Stimulated activated effector memory CD8-positive, alpha-beta T cell treated with anti-CD3 and anti-CD28 coated beads, Interleukin-12 subunit alpha, Interleukin-12 subunit beta, amount 100 ng/mL, for 72 hours (primary cell): ENCODE measurements around the gene COL27A1.
A peak's percentile ranks its signal among the peaks of the same experiment; 100 is the strongest.

Experiments used
- ATAC-seq: fragments of 150-1000 bp; cut with Tn5 transposase; 2 replicates; pipeline ENCODE4 v1.10.0; 2021
- DNase-seq, 2 donors: peaks; one replicate each; pipeline ENCODE4 v3.0.0; 2021 to 2022; ENCODE audit warnings: low spot score in 2 of 2
- H3K27ac Mint-ChIP-seq: one replicate; pipeline ENCODE4 v1.8.0; 2022; ENCODE audit warnings: mild to moderate bottlenecking, mixed read lengths
- H3K36me3 Mint-ChIP-seq: one replicate; pipeline ENCODE4 v1.8.0; 2022; ENCODE audit warnings: mild to moderate bottlenecking, mixed read lengths
- H3K4me1 Mint-ChIP-seq: one replicate; pipeline ENCODE4 v1.8.0; 2022; ENCODE audit warnings: mixed read lengths
- H3K4me3 Mint-ChIP-seq: one replicate; pipeline ENCODE4 v1.8.0; 2022; ENCODE audit warnings: mild to moderate bottlenecking, mixed read lengths
- H3K9me3 Mint-ChIP-seq: one replicate; pipeline ENCODE4 v1.8.0; 2022; ENCODE audit warnings: mixed read lengths

The COL27A1 gene

GRCh38 chr9:114227288-114228015 lies 72.1 kb downstream of the COL27A1 start:
- DNase-seq: no peak
- H3K36me3 Mint-ChIP-seq: no peaks in the 10 kb centered on the region

GRCh38 chr9:114228016-114228808 lies 72.9 kb downstream of the COL27A1 start:
- DNase-seq (no peak), ATAC-seq (no peak)
- Mint-ChIP-seq H3K4me3 (no peak overlapping the region), H3K36me3 (no peaks in the 10 kb centered on the region), H3K27ac (no peak overlapping the region), H3K4me1 (no peaks in the 10 kb centered on the region), H3K9me3 (no peaks in the 10 kb centered on the region)

More at GRCh38 chr9:114227288-114228015, 72.1 kb downstream of the COL27A1 start:
- Mint-ChIP-seq H3K4me3 (no peak overlapping the region), H3K4me1 (no peaks in the 10 kb centered on the region), H3K9me3 (no peaks in the 10 kb centered on the region), H3K27ac (no peak overlapping the region)
- ATAC-seq: no peak

- DNase-seq (no peak), ATAC-seq (no peak)
- Mint-ChIP-seq H3K27ac (no peak overlapping the region), H3K36me3 (no peaks in the 10 kb centered on the region), H3K9me3 (no peaks in the 10 kb centered on the region), H3K4me3 (no peak overlapping the region), H3K4me1 (no peaks in the 10 kb centered on the region)
Measured at GRCh38 chr9:114229295-114229694, 74.0 kb downstream of the COL27A1 start.

DNA sequence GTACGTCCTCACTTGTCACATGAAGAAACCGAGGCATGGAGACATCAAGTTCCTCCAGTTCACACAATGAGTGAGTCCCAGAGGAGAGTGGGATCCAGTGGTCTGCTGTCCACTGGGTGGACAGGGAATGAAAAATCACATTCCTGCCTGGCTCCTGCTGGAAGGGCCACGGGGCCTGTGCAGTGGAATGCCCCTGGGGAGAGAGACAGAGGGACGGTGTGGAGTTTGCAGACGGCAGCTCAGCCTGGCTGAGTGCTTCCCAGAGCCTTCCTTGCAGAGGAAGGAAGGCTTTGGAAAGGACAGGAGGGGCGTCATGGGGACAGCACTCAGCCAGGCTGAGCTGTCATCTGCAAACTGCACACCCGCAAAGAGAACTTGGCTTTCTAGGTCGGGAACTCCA lies 74.7 kb downstream of the COL27A1 start:
- Mint-ChIP-seq H3K9me3 (no peaks in the 10 kb centered on the region), H3K4me1 (no peaks in the 10 kb centered on the region), H3K4me3 (no peak overlapping the region), H3K36me3 (no peaks in the 10 kb centered on the region), H3K27ac (no peak overlapping the region)
- DNase-seq: no peak
- ATAC-seq: no peak

DNA sequence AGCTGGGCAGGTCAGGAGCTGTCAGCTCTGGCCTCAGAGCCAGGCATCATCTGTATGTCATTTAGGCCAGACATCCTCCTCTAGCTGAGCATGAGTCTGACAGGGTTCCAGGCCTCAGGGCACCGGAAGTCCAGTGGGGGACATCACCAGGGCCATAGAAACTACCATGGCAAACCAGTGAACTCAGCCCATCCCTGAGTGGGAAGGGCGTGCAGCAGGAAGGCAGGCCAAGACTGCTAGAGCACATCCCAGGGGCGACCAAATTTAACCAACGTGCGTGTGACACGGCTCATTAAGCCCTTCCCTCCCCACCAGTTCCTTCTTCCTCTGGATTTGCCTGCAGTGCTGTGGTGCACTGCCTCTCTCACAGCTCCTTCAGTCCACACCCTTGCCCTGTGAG lies 75.9 kb downstream of the COL27A1 start:
- H3K36me3 Mint-ChIP-seq: no peaks in the 10 kb centered on the region
- ATAC-seq (no peak), DNase-seq (no peak)
- H3K4me1 Mint-ChIP-seq: no peaks in the 10 kb centered on the region
- no peak overlapping the region for H3K4me3 Mint-ChIP-seq
- no peaks in the 10 kb centered on the region for H3K9me3 Mint-ChIP-seq
- H3K27ac Mint-ChIP-seq: no peak overlapping the region

GRCh38 chr9:114231719-114232449 lies 76.5 kb downstream of the COL27A1 start:
- Mint-ChIP-seq H3K4me1 (no peaks in the 10 kb centered on the region), H3K27ac (no peak overlapping the region), H3K36me3 (no peaks in the 10 kb centered on the region), H3K9me3 (no peaks in the 10 kb centered on the region), H3K4me3 (no peak overlapping the region)
- no peak for DNase-seq
- no peak for ATAC-seq

DNA sequence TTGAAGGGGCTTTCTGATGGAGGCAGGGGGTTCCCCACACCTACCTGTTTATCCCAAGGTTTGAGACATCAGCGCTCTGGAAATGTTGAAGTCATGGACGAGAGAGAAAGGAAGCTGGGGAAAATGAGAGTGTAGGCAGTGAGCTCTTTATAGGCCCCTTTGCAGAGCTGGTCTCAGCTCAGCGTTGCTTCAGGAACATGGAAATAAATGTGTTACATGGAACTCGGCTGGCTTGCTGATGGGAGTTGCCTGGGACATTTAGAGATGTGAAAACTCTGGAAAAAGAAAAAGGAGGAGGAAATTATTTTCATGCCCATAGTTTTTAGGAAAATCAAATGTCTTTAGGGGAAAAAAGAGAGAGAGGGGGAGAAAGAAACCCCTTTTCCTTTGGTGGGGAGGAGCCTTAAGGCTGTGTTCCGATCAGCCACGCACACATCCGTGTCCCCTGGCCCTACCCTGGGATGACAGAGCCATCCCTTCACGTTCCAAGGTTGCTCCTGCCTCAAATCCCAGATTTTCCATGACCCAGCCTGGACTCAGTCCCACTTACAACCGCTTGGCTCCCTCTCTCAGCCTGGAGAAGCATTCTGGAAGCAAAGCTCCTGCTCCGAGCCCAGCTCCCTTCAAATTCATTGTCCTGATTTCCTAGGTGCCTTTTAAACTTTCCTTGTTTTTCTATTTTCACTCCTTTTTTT lies 78.3 kb downstream of the COL27A1 start:
- DNase-seq (no peak), ATAC-seq (no peak)
- H3K4me3 Mint-ChIP-seq: no peak overlapping the region
- H3K9me3 Mint-ChIP-seq: no peaks in the 10 kb centered on the region
- no peaks in the 10 kb centered on the region for H3K4me1 Mint-ChIP-seq
- no peak overlapping the region for H3K27ac Mint-ChIP-seq
- no peaks in the 10 kb centered on the region for H3K36me3 Mint-ChIP-seq

- Mint-ChIP-seq H3K4me3 (no peak overlapping the region), H3K36me3 (no peaks in the 10 kb centered on the region), H3K9me3 (no peaks in the 10 kb centered on the region), H3K4me1 (no peaks in the 10 kb centered on the region), H3K27ac (no peak overlapping the region)
- DNase-seq (no peak), ATAC-seq (peak; percentile 54)
Measured at GRCh38 chr9:114235033-114235661, 79.8 kb downstream of the COL27A1 start.

DNA sequence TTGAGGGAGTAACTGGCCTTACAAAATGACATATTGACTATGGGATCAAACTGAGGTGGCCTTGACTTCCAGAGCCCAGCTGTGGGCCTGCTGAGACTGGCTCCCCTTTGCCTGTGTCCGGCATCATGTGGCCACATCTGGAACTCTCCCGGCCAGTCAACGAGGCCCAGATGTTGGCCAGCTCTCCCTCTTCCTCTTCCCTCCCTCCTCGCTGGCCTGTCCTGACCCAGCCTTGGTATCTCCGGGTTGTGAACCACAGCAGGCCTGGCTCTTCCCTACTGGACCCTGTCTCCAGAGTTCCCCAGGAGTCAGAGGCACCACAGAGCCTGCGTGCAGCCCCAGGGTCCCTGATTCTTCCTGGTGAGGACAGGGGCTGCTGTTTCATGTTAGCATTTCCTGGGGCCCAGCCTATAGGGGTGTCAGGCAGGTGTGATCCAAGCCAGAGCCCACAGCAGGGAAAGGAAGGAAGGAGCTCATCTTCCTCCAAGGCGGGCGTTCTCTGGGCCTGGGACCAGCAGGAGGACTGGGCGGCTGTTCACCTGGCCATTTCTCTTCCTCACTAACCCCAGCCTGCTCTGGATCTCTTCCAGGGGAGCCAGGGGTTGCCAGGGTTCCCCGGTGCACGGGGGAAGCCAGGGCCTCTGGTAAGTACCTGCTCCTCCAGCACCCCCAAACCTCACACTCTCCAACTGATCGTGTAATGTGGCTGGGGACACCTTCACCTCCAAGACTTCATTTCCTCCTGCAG lies 81.2 kb downstream of the COL27A1 start:
- Mint-ChIP-seq H3K36me3 (no peaks in the 10 kb centered on the region), H3K4me1 (no peaks in the 10 kb centered on the region), H3K9me3 (no peaks in the 10 kb centered on the region), H3K27ac (no peak overlapping the region), H3K4me3 (no peak overlapping the region)
- no peak for DNase-seq
- ATAC-seq: no peak

- no peak overlapping the region for H3K4me3 Mint-ChIP-seq
- no peak for ATAC-seq
- no peaks in the 10 kb centered on the region for H3K9me3 Mint-ChIP-seq
- H3K4me1 Mint-ChIP-seq: no peaks in the 10 kb centered on the region
- no peak overlapping the region for H3K27ac Mint-ChIP-seq
- no peaks in the 10 kb centered on the region for H3K36me3 Mint-ChIP-seq
- no peak for DNase-seq
Measured at GRCh38 chr9:114237247-114237646, 81.9 kb downstream of the COL27A1 start.

DNA sequence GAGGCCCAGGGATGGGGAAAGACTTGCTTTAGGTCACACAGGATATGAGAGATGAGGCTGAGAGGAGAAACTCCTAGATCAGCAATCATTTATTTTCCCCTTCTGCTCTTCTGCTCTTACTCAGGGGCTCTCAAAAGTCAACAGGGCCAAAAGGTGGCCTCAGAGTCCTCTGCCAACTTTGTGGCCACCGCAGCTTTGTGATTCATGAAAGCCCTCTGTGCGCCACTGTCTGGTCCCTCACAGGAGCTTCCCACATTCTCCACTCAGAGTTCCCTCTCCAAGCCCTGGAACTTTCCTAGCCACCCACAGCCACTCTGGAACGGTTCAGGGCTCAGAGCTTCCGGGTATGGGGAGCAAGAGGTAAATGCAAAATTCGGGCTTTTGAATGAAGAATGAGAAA lies 82.4 kb downstream of the COL27A1 start:
- Mint-ChIP-seq H3K27ac (no peak overlapping the region), H3K9me3 (no peaks in the 10 kb centered on the region), H3K4me3 (no peak overlapping the region), H3K4me1 (no peaks in the 10 kb centered on the region), H3K36me3 (no peaks in the 10 kb centered on the region)
- ATAC-seq (no peak), DNase-seq (no peak)

GRCh38 chr9:114238472-114238871 lies 83.1 kb downstream of the COL27A1 start:
- Mint-ChIP-seq H3K4me3 (no peak overlapping the region), H3K4me1 (no peaks in the 10 kb centered on the region), H3K36me3 (no peaks in the 10 kb centered on the region), H3K9me3 (no peaks in the 10 kb centered on the region), H3K27ac (no peak overlapping the region)
- DNase-seq (no peak), ATAC-seq (no peak)

DNA sequence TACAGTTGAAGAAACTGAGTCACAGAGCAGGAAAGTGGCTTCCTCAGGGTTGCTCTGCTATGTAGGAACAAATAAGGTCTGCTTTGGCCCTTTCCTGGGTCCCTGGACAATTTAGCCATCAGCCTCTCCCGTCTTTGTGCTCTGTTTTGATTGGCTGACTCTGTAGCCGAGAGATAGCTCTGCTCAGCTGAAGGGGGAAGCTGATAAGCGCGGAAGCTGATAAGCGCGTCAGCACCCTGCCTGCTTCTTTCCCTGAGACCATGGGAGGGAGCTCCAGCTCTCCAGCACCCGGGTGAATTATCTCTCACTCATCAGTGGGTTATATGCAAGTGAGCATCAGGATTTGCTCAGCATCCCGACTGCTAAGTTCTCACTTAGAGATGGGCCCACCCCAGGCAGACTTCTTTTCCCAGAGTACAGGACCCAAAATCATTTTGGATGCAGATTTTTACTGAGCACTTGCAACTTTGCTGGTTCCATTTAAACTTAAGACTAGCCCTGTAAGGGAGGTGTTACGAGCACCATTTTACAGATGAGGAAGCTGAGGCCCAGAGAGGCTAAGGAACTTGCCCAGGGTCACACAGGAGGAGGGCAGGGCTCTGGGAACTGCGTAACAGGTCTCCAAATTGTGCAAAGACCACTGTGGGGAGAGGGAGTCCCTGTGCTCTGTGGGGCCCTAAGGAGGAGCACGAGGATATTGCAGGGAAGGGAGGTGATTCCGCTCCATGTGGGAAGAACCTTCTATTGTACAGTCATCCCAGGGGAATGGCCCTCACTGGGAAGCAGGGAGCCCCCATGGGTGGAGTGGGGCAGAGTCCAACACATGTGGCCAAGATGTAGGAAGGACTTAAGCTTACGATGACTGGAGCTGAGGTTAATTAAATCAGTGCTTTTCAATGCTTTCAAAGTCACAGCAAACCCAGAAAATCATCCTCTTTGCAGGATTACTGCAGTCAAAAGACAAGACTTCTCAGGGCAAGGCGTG lies 83.8 kb downstream of the COL27A1 start:
- ATAC-seq (no peak), DNase-seq (no peak)
- Mint-ChIP-seq H3K36me3 (no peaks in the 10 kb centered on the region), H3K27ac (no peak overlapping the region), H3K9me3 (no peaks in the 10 kb centered on the region), H3K4me3 (no peak overlapping the region), H3K4me1 (no peaks in the 10 kb centered on the region)
